SKM-1 (cell line): ENCODE data around the gene DNPH1.

ENCODE experiments used
- DNase-seq: peaks from one replicate; lab custom pipeline; 2025; ENCODE audit not compliant: unreplicated experiment; lab: John Stamatoyannopoulos, UW

Gene DNPH1

DNA sequence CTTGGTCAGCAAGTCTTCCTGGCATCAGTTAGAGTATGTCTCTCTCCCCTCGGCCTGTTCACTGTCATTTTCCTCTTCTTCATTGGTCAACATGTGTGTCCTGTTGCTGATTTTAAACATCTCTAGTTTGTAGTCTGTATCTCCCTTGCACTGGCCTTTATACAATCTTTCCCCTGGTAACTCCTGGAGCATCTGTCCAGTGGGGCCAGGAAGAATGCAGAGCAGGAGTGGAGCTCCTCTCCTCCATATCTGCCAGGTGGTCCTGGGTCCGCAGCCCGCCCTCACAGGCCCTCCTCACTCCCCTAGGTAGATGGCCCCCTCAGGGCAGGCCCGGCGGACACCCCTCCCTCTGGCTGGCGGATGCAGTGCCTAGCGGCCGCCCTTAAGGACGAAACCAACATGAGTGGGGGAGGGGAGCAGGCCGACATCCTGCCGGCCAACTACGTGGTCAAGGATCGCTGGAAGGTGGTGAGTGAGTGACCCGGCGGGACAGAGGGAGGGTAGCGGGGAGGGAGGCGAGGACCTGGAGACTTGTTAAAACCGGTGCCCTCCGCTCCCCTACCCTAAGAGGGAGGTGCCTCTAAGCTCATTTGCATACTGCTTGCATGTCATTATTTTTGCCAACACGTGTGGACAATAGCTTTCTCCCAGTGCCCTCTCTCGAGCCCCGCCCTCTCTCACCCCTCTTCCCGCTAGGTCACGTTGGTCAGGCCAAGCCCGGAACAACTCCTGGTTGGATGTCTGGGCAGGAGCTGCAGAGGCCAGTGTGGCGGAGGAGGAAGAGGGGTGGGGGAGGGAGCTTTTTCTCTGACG lies 17.2 kb upstream of the DNPH1 start:
- DNase-seq = no peak

- DNase-seq = no peak
Measured at GRCh38 chr6:43243664-43244321, 14.5 kb upstream of the DNPH1 start.

- no peak for DNase-seq
Measured at GRCh38 chr6:43242908-43243663, 13.8 kb upstream of the DNPH1 start, which contains the start of gene TTBK1. Gene TTBK1 (plus strand): TSS chr6:43243481. CDS start chr6:43246661, 3,180 bp downstream.

- DNase-seq = no peak
Measured at GRCh38 chr6:43241446-43241845, 12.2 kb upstream of the DNPH1 start.

DNA sequence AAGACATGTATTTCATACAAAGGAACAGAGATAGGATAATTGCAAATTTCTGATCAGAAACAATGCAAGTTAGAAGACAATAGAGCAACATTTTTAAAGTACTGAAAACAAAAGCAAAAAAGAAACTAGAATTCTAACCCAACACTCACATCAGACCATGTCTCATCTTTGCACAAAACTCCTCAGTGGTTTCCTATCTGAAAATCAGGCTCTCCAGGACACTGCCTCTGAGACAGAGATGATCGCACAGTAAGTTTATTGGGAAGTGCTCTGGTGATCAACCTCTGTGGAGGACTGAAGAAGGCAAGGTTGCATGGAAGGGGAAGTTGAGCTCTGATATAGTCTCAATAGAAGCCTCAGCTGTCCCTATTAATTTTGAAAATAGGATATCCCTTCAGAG lies 11.7 kb upstream of the DNPH1 start:
- no peak for DNase-seq

- no peak for DNase-seq
Measured at GRCh38 chr6:43239054-43239453, 9.8 kb upstream of the DNPH1 start.

DNA sequence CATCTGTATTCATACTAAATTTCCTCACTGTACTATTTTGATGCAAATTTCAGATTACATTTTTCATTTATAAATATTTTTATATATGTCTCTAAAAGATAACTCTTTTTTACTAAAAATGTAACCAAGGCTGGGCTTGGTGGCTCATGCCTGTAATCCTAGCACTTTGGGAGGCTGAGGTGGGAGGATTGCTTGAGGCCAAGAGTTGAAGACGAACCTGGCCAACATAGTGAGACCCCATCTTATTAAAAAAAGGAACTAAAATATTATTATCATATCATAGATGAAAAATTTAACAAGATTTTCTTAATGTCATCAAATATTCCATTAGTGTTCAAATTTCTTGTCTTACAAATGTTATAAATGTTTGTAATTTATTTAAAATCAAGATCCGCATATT lies 6.6 kb upstream of the DNPH1 start:
- DNase-seq = no peak

- DNase-seq = no peak
Measured at GRCh38 chr6:43231735-43232450, 2.6 kb upstream of the DNPH1 start.

- DNase-seq = no peak
Measured at GRCh38 chr6:43231053-43231452, 1.8 kb upstream of the DNPH1 start.

GRCh38 chr6:43229803-43230620 lies 731 bp upstream of the DNPH1 start:
- DNase-seq = no peak

GRCh38 chr6:43226192-43226851 lies 3.0 kb downstream of the DNPH1 start:
- DNase-seq = no peak

- no peak for DNase-seq
Measured at GRCh38 chr6:43223175-43223574, 6.1 kb downstream of the DNPH1 start.

- DNase-seq = no peak
Measured at GRCh38 chr6:43222418-43223059, 6.7 kb downstream of the DNPH1 start.

GRCh38 chr6:43221046-43221972 lies 8.0 kb downstream of the DNPH1 start:
- no peak for DNase-seq

- DNase-seq = no peak
Measured at GRCh38 chr6:43220439-43220951, 8.8 kb downstream of the DNPH1 start.

DNA sequence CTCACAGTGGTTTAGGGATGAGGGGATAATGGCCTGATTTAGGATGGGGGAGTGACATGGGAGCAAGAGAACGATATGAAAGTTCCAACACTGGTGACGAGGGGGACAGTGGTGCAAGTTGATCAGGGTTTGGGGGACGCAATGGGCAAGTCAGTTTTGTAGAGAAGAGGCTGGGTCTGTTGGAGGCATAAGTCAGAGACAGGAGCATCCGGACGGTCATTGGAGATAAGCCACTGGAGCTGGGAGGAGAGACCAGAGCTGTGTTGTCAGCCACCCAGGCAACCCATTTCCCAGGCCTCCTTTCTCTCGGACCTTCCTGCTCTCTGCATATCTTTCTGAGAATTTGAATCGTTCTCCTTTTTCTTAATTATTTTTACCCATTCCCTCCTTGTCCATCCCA lies 9.5 kb downstream of the DNPH1 start:
- DNase-seq = no peak

DNA sequence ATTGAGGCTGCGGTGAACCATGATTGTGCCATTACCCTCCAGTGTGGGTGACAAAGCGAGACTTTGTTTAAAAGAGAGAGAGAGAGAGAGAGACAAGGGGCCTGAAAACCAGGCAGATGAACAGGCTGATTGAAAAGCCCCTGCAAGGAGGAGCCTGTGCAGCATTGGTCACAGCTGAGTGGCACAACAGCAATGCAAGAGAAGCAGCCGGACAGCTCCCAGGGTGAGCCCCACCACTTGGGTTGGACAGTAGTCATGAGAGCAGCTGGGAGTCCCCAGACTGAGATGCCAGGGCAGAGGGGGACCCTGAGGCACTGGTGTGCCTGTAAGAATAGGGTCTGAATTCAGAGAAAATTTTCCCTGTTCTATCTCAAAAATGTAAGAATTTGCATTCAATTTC lies 10.2 kb downstream of the DNPH1 start:
- DNase-seq = no peak

GRCh38 chr6:43217351-43217750 lies 11.9 kb downstream of the DNPH1 start:
- DNase-seq = no peak
